ENCODE results near the gene SATB2. TPM values are rescaled to one million over a fixed set of nuclear protein-coding genes. Genes with fewer than 3 reads are reported as not detected.
A peak's percentile ranks its signal among the peaks of the same experiment; 100 is the strongest.

Gene SATB2
- total RNA-seq (ENCODE audit: unreplicated experiment): 20.8 TPM
- long read RNA-seq, partial matches to known transcripts: 0 of 2 reads
- long read RNA-seq, other reads (novel, unspliced or antisense): 2 of 2 reads

DNA sequence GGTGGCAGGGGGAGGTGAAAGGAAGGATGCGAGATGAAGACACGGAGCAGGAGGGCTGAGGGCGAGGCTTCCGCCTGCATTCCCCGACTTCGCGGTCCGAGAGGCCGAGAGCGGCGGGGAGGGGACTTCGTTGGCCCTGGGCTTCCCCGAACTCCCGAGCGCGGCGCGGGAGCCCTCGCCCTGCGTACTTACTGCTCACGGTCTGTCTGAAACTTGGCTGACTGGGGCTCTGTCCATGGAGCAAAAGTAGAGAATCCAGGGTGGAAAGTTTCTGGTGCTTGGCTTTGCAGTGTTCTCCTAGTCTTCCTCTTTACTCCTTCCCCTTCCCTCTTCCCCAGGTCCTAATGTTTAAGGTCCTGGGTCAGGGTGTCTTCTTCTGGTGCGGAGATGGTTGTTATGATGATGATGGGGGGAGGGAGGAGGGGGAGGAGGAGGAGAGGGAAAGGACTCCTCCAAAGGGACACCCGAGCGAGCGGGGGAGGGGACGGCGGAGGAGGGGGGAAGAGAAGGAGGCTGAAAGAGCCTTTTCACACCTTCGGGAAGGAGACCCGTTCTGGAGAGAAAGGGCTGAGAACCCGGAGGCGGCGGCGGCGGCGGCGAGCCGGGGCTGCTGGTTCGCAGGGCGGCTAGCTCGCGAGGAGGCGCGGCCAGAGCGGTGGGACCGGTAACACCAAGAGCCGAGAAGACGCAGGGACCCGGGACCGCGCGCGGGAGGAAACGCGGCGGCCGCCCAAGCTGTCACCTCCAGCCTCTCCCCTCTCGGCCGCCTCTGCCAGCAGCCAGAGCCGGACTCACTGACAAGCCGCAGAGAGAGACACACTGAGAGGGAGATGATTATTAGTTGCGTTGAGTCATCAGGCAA lies at the start of gene SATB2:
Gene SATB2 (minus strand): TSS at position 793 of the 862 bp plus-strand sequence. CDS start 1,902 bp downstream, outside the sequence.
- Mint-ChIP-seq H3K9me3 (ENCODE audit: unreplicated experiment) (peaks cover 9% of the 10 kb centered on the region), H3K4me1 (ENCODE audit: low read depth, unreplicated experiment) (peaks cover 14% of the 10 kb centered on the region), H3K4me3 (ENCODE audit: unreplicated experiment) (peak within 1 kb of the TSS; percentile 96), H3K36me3 (ENCODE audit: unreplicated experiment) (no peaks in the 10 kb centered on the region), H3K27me3 (ENCODE audit: unreplicated experiment) (peaks cover 25% of the 10 kb centered on the region), H3K27ac (ENCODE audit: unreplicated experiment) (peak within 1 kb of the TSS; percentile 62)
- TF ChIP-seq, protein P1, sequence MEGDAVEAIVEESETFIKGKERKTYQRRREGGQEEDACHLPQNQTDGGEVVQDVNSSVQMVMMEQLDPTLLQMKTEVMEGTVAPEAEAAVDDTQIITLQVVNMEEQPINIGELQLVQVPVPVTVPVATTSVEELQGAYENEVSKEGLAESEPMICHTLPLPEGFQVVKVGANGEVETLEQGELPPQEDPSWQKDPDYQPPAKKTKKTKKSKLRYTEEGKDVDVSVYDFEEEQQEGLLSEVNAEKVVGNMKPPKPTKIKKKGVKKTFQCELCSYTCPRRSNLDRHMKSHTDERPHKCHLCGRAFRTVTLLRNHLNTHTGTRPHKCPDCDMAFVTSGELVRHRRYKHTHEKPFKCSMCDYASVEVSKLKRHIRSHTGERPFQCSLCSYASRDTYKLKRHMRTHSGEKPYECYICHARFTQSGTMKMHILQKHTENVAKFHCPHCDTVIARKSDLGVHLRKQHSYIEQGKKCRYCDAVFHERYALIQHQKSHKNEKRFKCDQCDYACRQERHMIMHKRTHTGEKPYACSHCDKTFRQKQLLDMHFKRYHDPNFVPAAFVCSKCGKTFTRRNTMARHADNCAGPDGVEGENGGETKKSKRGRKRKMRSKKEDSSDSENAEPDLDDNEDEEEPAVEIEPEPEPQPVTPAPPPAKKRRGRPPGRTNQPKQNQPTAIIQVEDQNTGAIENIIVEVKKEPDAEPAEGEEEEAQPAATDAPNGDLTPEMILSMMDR (IDR thresholded peaks at IDR 0.05; ENCODE audit: partially characterized antibody, unreplicated experiment): no peak
- peak; percentile 68 for DNase-seq

- TF ChIP-seq, protein P1 (IDR thresholded peaks at IDR 0.05; ENCODE audit: partially characterized antibody, unreplicated experiment): no peak
- no peak overlapping the region for H3K27ac Mint-ChIP-seq (ENCODE audit: unreplicated experiment)
- no peaks in the 10 kb centered on the region for H3K4me1 Mint-ChIP-seq (ENCODE audit: low read depth, unreplicated experiment)
- DNase-seq: no peak
- H3K36me3 Mint-ChIP-seq (ENCODE audit: unreplicated experiment): no peaks in the 10 kb centered on the region
- no peaks in the 10 kb centered on the region for H3K9me3 Mint-ChIP-seq (ENCODE audit: unreplicated experiment)
- no peaks in the 10 kb centered on the region for H3K27me3 Mint-ChIP-seq (ENCODE audit: unreplicated experiment)
- no peak overlapping the region for H3K4me3 Mint-ChIP-seq (ENCODE audit: unreplicated experiment)
Measured at GRCh38 chr2:199505755-199506403, 48.1 kb upstream of the SATB2 start.

- Mint-ChIP-seq H3K9me3 (ENCODE audit: unreplicated experiment) (no peaks in the 10 kb centered on the region), H3K27ac (ENCODE audit: unreplicated experiment) (no peak overlapping the region), H3K4me3 (ENCODE audit: unreplicated experiment) (no peak overlapping the region), H3K27me3 (ENCODE audit: unreplicated experiment) (no peaks in the 10 kb centered on the region), H3K36me3 (ENCODE audit: unreplicated experiment) (no peaks in the 10 kb centered on the region), H3K4me1 (ENCODE audit: low read depth, unreplicated experiment) (no peaks in the 10 kb centered on the region)
- no peak for DNase-seq
- TF ChIP-seq, protein P1 (IDR thresholded peaks at IDR 0.05; ENCODE audit: partially characterized antibody, unreplicated experiment): no peak
Measured at GRCh38 chr2:199503148-199503547, 45.4 kb upstream of the SATB2 start.

DNA sequence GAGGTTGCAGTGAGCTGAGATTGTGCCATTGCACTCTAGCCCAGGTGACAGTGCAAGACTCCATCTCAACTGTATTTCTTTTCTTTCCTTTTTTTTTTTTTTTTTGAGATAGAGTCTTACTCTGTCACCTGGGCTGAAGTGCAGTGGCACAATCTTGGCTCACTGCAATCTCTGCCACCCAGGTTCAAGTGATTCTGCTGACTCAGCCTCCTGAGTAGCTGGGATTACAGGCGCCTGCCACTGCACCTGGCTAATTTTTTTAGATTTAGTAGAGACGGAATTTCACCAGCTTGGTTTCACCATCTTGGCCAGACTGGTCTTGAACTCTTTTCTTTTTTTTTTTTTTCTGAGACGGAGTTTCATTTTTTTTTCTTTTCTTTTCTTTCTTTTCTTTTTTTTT lies 41.3 kb upstream of the SATB2 start:
- DNase-seq: no peak
- TF ChIP-seq, protein P1 (IDR thresholded peaks at IDR 0.05; ENCODE audit: partially characterized antibody, unreplicated experiment): no peak
- Mint-ChIP-seq H3K9me3 (ENCODE audit: unreplicated experiment) (no peaks in the 10 kb centered on the region), H3K36me3 (ENCODE audit: unreplicated experiment) (no peaks in the 10 kb centered on the region), H3K4me1 (ENCODE audit: low read depth, unreplicated experiment) (no peaks in the 10 kb centered on the region), H3K27ac (ENCODE audit: unreplicated experiment) (no peak overlapping the region), H3K4me3 (ENCODE audit: unreplicated experiment) (no peak overlapping the region), H3K27me3 (ENCODE audit: unreplicated experiment) (no peaks in the 10 kb centered on the region)
